ENCODE results near the gene DRG2. TPM values are rescaled to one million over a fixed set of nuclear protein-coding genes. Genes with fewer than 3 reads are reported as not detected.
A peak's percentile ranks its signal among the peaks of the same experiment; 100 is the strongest.

The DRG2 gene
- total and polyA plus RNA-seq, 10 donors, result 38.1 to 69.1 (median 49.4) TPM

DNA sequence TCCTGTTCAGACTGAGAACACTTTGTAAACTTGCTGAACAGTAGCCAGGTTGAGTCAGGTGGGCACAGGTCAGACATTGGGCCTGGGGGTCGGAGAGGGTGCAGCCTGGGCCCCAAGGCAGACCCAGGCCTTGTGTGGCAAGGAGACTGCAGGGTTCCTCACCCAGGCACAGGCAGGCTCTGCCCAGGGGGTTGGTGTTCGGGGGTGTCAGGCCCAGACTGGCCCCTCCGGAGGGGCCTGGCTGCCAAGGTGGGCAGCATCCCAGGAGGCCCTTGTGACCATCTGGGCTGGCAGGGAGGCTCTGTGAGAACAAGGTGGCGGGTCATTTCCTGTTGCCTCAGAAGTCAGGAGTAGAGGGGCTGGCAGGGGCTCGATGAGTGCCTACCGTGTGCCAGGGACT is 20.2 kb downstream of the DRG2 start:
- Histone ChIP-seq H3K9me3 (no peaks in the 10 kb centered on the region), H3K27me3 (replicated peaks in 1 of 7) (no peaks in the 10 kb centered on the region), H3K36me3 (peaks cover 0 to 51% (median 28%) of the 10 kb centered on the region in 6 donors), H3K27ac (no peak overlapping the region), H3K4me1 (peaks cover 0 to 6% (median 4%) of the 10 kb centered on the region in 6 donors), H3K4me3 (no peak overlapping the region)
- TF ChIP-seq POLR2A (IDR thresholded peaks at IDR 0.05) (no peak), POLR2AphosphoS5 (IDR thresholded peaks at IDR 0.05) (peak in 1 of 3 donors; percentile 26)
- intact Hi-C loops (cut with DNase I; ENCODE audit: low total_unique reads), result no loop called here
- 67 to 92% (median 75%) methylated on average over 3 to 6 of the region's 6 CpGs for WGBS, 5 donors
- no peak for DNase-seq

GRCh38 chr17:18108401-18109312 is 20.9 kb downstream of the DRG2 start, which contains the start of gene MYO15A:
Gene MYO15A, plus strand, starts transcription at chr17:18108756. Its CDS starts 10,045 bp downstream, at chr17:18118801.
- no peak for DNase-seq
- H3K9me3 ChIP-seq, result no peaks in the 10 kb centered on the region
- no peak within 1 kb of the TSS for H3K27ac ChIP-seq
- peaks cover 0 to 45% (median 27%) of the 10 kb centered on the region in 6 donors for H3K36me3 ChIP-seq
- H3K4me3 ChIP-seq, result no peak within 1 kb of the TSS
- intact Hi-C loops (cut with DNase I; ENCODE audit: low total_unique reads), result no loop called here
- no peaks in the 10 kb centered on the region for H3K4me1 ChIP-seq
- WGBS, 5 donors, result 40 to 91% (median 86%) methylated on average over 3 to 17 of the region's 17 CpGs
- no peaks in the 10 kb centered on the region for H3K27me3 ChIP-seq (replicated peaks in 1 of 7)
- TF ChIP-seq CTCF (IDR thresholded peaks at IDR 0.05 in 8 of 11, conservative IDR thresholded peaks at IDR 0.05 in 3 of 11), result no peak
- no peak for TF ChIP-seq POLR2A (IDR thresholded peaks at IDR 0.05)
- peak in 1 of 3 donors; percentile 22 for TF ChIP-seq POLR2AphosphoS5 (IDR thresholded peaks at IDR 0.05)

- H3K27me3 ChIP-seq (replicated peaks in 1 of 7), result no peaks in the 10 kb centered on the region
- H3K36me3 ChIP-seq, result peaks cover 0 to 31% (median 19%) of the 10 kb centered on the region in 6 donors
- no peaks in the 10 kb centered on the region for H3K9me3 ChIP-seq
- DNase-seq, result no peak
- TF ChIP-seq CTCF (IDR thresholded peaks at IDR 0.05 in 8 of 11, conservative IDR thresholded peaks at IDR 0.05 in 3 of 11), result no peak
- TF ChIP-seq POLR2AphosphoS5 (IDR thresholded peaks at IDR 0.05), result no peak
- no peak for TF ChIP-seq POLR2A (IDR thresholded peaks at IDR 0.05)
- WGBS, 5 donors, result 80 to 84% (median 83%) methylated on average over 10 of the region's 10 CpGs
- intact Hi-C loops (cut with DNase I; ENCODE audit: low total_unique reads), result no loop called here
- no peaks in the 10 kb centered on the region for H3K4me1 ChIP-seq
- no peak overlapping the region for H3K4me3 ChIP-seq
- no peak overlapping the region for H3K27ac ChIP-seq
Observed at GRCh38 chr17:18109935-18110485, 22.3 kb downstream of the DRG2 start.

DNA sequence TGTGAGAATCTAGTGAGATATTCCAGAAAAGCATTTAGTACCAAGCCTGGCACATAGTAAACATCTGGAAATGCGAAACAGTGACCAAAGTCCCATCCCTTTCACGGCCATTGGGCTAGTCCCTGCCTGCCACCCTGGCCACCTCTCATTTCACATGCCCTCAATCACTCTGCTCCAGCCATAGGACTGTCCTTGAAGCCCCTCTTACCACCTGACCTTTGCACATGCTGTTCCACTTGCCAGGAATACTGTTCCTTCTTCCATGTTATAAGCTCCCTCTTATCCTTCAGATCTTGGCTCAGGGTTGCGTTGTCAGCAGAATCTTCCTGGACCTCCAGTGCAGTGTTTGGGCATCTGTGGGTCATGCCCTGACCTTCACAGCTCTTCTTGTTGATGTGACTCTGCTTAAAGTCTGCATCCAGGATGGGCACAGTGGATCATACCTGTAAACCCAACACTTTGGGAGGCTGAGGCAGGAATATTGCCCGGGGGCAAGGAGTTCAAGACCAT is 22.9 kb downstream of the DRG2 start:
- intact Hi-C loops (cut with DNase I; ENCODE audit: low total_unique reads), result no loop called here
- Histone ChIP-seq H3K36me3 (peaks cover 0 to 24% (median 17%) of the 10 kb centered on the region in 6 donors), H3K4me3 (no peak overlapping the region), H3K4me1 (no peaks in the 10 kb centered on the region), H3K27me3 (replicated peaks in 1 of 7) (no peaks in the 10 kb centered on the region), H3K9me3 (no peaks in the 10 kb centered on the region), H3K27ac (no peak overlapping the region)
- 65 to 90% (median 84%) methylated on average over 3 to 4 of the region's 4 CpGs for WGBS, 5 donors
- TF ChIP-seq POLR2A (IDR thresholded peaks at IDR 0.05) (no peak), CTCF (IDR thresholded peaks at IDR 0.05 in 8 of 11, conservative IDR thresholded peaks at IDR 0.05 in 3 of 11) (no peak)
- no peak for DNase-seq

All from spleen (tissue), 11 donors.